ENCODE data around the gene BCAM. TPM values are rescaled to one million over a fixed set of nuclear protein-coding genes. Genes with fewer than 3 reads are reported as not detected.

Gene BCAM
- total and polyA plus RNA-seq, 2 donors (not counting 1 experiment from before 2014, with no cell fraction given), result 12.2 to 20.3 TPM

DNA sequence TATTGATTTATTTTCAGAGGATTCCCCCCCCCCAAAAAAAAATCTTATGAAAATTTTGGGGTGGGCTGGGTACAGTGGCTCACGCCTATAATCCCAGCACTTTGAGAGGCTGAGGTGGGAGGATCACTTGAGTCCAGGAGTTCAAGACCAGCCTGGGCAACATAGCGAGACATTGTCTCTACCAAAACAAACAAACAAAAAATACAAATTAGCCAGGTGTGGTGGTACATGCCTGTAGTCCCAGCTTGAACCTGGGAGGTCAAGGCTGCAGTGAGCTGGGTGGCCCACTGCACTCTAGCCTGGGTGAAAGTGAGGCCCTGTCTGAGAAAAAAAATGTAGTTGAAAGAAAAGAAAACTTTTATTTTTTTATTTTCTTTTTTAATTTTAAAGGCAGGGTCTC, 55.1 kb downstream of the BCAM start:
- Histone ChIP-seq H3K27me3 (ENCODE audit: control insufficient read depth, insufficient read depth, low read length) (no peaks in the 10 kb centered on the region), H4K20me1 (ENCODE audit: control insufficient read depth, extremely low read depth, insufficient read depth, low read length) (no peaks in the 10 kb centered on the region), H3K9me3 (ENCODE audit: control insufficient read depth, insufficient read depth, low read depth, low read length) (no peaks in the 10 kb centered on the region), H3K4me2 (ENCODE audit: extremely low read depth, insufficient read depth, low read length) (no peak overlapping the region), H2AFZ (ENCODE audit: low read length) (no peak overlapping the region), H3K4me3 (replicated peaks in 1 of 4; ENCODE audit: control extremely low read depth in 1 of 4, insufficient read depth in 1 of 4, low read depth in 3 of 4, low read length in 4 of 4) (no peak overlapping the region), H3K36me3 (ENCODE audit: control insufficient read depth, insufficient read depth, low read length) (peaks cover 9% of the 10 kb centered on the region), H3K79me2 (ENCODE audit: control insufficient read depth, insufficient read depth, low read length) (peaks cover 7% of the 10 kb centered on the region), H3K4me1 (ENCODE audit: control insufficient read depth, extremely low read depth, insufficient read depth, low read length) (no peaks in the 10 kb centered on the region), H3K27ac (ENCODE audit: insufficient read depth, low read length) (no peak overlapping the region), H3K9ac (ENCODE audit: insufficient read depth, low read length) (no peak overlapping the region)
- TF ChIP-seq, protein P1, sequence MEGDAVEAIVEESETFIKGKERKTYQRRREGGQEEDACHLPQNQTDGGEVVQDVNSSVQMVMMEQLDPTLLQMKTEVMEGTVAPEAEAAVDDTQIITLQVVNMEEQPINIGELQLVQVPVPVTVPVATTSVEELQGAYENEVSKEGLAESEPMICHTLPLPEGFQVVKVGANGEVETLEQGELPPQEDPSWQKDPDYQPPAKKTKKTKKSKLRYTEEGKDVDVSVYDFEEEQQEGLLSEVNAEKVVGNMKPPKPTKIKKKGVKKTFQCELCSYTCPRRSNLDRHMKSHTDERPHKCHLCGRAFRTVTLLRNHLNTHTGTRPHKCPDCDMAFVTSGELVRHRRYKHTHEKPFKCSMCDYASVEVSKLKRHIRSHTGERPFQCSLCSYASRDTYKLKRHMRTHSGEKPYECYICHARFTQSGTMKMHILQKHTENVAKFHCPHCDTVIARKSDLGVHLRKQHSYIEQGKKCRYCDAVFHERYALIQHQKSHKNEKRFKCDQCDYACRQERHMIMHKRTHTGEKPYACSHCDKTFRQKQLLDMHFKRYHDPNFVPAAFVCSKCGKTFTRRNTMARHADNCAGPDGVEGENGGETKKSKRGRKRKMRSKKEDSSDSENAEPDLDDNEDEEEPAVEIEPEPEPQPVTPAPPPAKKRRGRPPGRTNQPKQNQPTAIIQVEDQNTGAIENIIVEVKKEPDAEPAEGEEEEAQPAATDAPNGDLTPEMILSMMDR (conservative IDR thresholded peaks at IDR 0.05 in 1 of 2, IDR thresholded peaks at IDR 0.05 in 1 of 2; ENCODE audit: low read depth in 1 of 2, low read length in 2 of 2), result no peak
- no peak for TF ChIP-seq EZH2 (IDR thresholded peaks at IDR 0.05; ENCODE audit: low read length, missing control alignments)
- no peak for DNase-seq (ENCODE audit: low read depth in 2 of 2)

DNA sequence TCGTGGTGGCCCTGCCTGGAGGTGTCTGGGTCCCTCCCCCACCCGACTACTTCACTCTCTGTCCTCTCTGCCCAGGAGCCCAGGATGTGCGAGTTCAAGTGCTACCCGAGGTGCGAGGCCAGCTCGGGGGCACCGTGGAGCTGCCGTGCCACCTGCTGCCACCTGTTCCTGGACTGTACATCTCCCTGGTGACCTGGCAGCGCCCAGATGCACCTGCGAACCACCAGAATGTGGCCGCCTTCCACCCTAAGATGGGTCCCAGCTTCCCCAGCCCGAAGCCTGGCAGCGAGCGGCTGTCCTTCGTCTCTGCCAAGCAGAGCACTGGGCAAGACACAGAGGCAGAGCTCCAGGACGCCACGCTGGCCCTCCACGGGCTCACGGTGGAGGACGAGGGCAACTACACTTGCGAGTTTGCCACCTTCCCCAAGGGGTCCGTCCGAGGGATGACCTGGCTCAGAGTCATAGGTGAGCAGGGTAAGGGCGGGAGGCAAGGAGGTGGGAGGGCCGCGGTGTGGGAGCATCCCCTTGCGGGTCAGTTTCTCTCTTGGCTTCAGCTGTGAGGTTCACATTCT, 56.4 kb downstream of the BCAM start:
- no peak overlapping the region for H3K4me2 ChIP-seq (ENCODE audit: extremely low read depth, insufficient read depth, low read length)
- no peak overlapping the region for H3K27ac ChIP-seq (ENCODE audit: insufficient read depth, low read length)
- H3K36me3 ChIP-seq (ENCODE audit: control insufficient read depth, insufficient read depth, low read length), result peaks cover 8% of the 10 kb centered on the region
- no peak overlapping the region for H2AFZ ChIP-seq (ENCODE audit: low read length)
- H3K27me3 ChIP-seq (ENCODE audit: control insufficient read depth, insufficient read depth, low read length), result no peaks in the 10 kb centered on the region
- no peaks in the 10 kb centered on the region for H3K9me3 ChIP-seq (ENCODE audit: control insufficient read depth, insufficient read depth, low read depth, low read length)
- TF ChIP-seq, protein P1 (conservative IDR thresholded peaks at IDR 0.05 in 1 of 2, IDR thresholded peaks at IDR 0.05 in 1 of 2; ENCODE audit: low read depth in 1 of 2, low read length in 2 of 2), result no peak
- no peak for TF ChIP-seq EZH2 (IDR thresholded peaks at IDR 0.05; ENCODE audit: low read length, missing control alignments)
- peaks cover 3% of the 10 kb centered on the region for H3K79me2 ChIP-seq (ENCODE audit: control insufficient read depth, insufficient read depth, low read length)
- H4K20me1 ChIP-seq (ENCODE audit: control insufficient read depth, extremely low read depth, insufficient read depth, low read length), result no peaks in the 10 kb centered on the region
- H3K4me1 ChIP-seq (ENCODE audit: control insufficient read depth, extremely low read depth, insufficient read depth, low read length), result no peaks in the 10 kb centered on the region
- no peak overlapping the region for H3K9ac ChIP-seq (ENCODE audit: insufficient read depth, low read length)
- DNase-seq (ENCODE audit: low read depth in 2 of 2), result no peak
- H3K4me3 ChIP-seq (replicated peaks in 1 of 4; ENCODE audit: control extremely low read depth in 1 of 4, insufficient read depth in 1 of 4, low read depth in 3 of 4, low read length in 4 of 4), result no peak overlapping the region

- no peak overlapping the region for H3K27ac ChIP-seq (ENCODE audit: insufficient read depth, low read length)
- H3K4me2 ChIP-seq (ENCODE audit: extremely low read depth, insufficient read depth, low read length), result no peak overlapping the region
- H3K9me3 ChIP-seq (ENCODE audit: control insufficient read depth, insufficient read depth, low read depth, low read length), result no peaks in the 10 kb centered on the region
- no peak for DNase-seq (ENCODE audit: low read depth in 2 of 2)
- H4K20me1 ChIP-seq (ENCODE audit: control insufficient read depth, extremely low read depth, insufficient read depth, low read length), result no peaks in the 10 kb centered on the region
- H3K9ac ChIP-seq (ENCODE audit: insufficient read depth, low read length), result no peak overlapping the region
- H2AFZ ChIP-seq (ENCODE audit: low read length), result no peak overlapping the region
- H3K27me3 ChIP-seq (ENCODE audit: control insufficient read depth, insufficient read depth, low read length), result no peaks in the 10 kb centered on the region
- H3K4me1 ChIP-seq (ENCODE audit: control insufficient read depth, extremely low read depth, insufficient read depth, low read length), result no peaks in the 10 kb centered on the region
- peaks cover 2% of the 10 kb centered on the region for H3K79me2 ChIP-seq (ENCODE audit: control insufficient read depth, insufficient read depth, low read length)
- peaks cover 10% of the 10 kb centered on the region for H3K36me3 ChIP-seq (ENCODE audit: control insufficient read depth, insufficient read depth, low read length)
- H3K4me3 ChIP-seq (replicated peaks in 1 of 4; ENCODE audit: control extremely low read depth in 1 of 4, insufficient read depth in 1 of 4, low read depth in 3 of 4, low read length in 4 of 4), result no peak overlapping the region
- TF ChIP-seq, protein P1 (conservative IDR thresholded peaks at IDR 0.05 in 1 of 2, IDR thresholded peaks at IDR 0.05 in 1 of 2; ENCODE audit: low read depth in 1 of 2, low read length in 2 of 2), result no peak
- TF ChIP-seq EZH2 (IDR thresholded peaks at IDR 0.05; ENCODE audit: low read length, missing control alignments), result no peak
Observed at GRCh38 chr19:44866664-44867063, 57.8 kb downstream of the BCAM start.
